HL-60 (cell line): ENCODE data around the gene MMP28.

ENCODE experiments used
- DNase-seq, 2 experiments: peaks; one replicate each; pipeline ENCODE4 v3.0.0-alpha.2; 2010 to 2020; ENCODE audit warnings: low read depth in 1 of 2, low spot score in 1 of 2
- H3K27ac ChIP-seq: fragments of 250-450 bp; sonication (Bioruptor Pico); replicated peaks from 2 replicates; pipeline ENCODE4 v1.5.1; 2020; ENCODE audit warnings: mild to moderate bottlenecking, moderate library complexity
- H3K27me3 ChIP-seq: fragments of 250-450 bp; sonication (Bioruptor Pico); 2 replicates; pipeline ENCODE4 v1.5.1; 2021; ENCODE audit warnings: mild to moderate bottlenecking, moderate library complexity; ENCODE audit not compliant: insufficient read depth, poor library complexity, severe bottlenecking
- H3K4me3 ChIP-seq: replicated peaks from 2 replicates; pipeline ENCODE4 v1.5.1; 2011; ENCODE audit warnings: mild to moderate bottlenecking, control low read depth, low read length; ENCODE audit not compliant: insufficient read depth
- CTCF ChIP-seq: IDR thresholded peaks from one replicate; pipeline ENCODE4 v1.5.1; 2011; ENCODE audit warnings: low read length, control low read depth, inconsistent platforms; ENCODE audit not compliant: insufficient read depth
- GABPA ChIP-seq: IDR thresholded peaks from 2 replicates; pipeline ENCODE4 v1.6.1; 2012; ENCODE audit warnings: low read depth
- POLR2AphosphoS5 ChIP-seq: IDR thresholded peaks from 2 replicates; pipeline ENCODE4 v1.6.1; 2012; ENCODE audit warnings: low read depth
- REST ChIP-seq: IDR thresholded peaks from 2 replicates; pipeline ENCODE4 v1.6.1; 2012; ENCODE audit warnings: low read depth; ENCODE audit not compliant: insufficient replicate concordance
- SPI1 ChIP-seq: IDR thresholded peaks from 2 replicates; pipeline ENCODE4 v1.6.1; 2012; ENCODE audit warnings: low read depth, mild to moderate bottlenecking, borderline replicate concordance

MMP28 gene

GRCh38 chr17:35748979-35749378 lies 46.5 kb downstream of the MMP28 start:
- H3K4me3 ChIP-seq, result no peak overlapping the region
- no peak for DNase-seq
- TF ChIP-seq GABPA (no peak), POLR2AphosphoS5 (no peak), SPI1 (no peak), CTCF (no peak), REST (no peak)
- H3K27me3 ChIP-seq, result peaks cover 28% of the 10 kb centered on the region
- no peak overlapping the region for H3K27ac ChIP-seq

GRCh38 chr17:35748341-35748841 lies 47.0 kb downstream of the MMP28 start:
- TF ChIP-seq POLR2AphosphoS5 (no peak), CTCF (no peak), GABPA (no peak), SPI1 (no peak), REST (no peak)
- no peak for DNase-seq
- Histone ChIP-seq H3K27ac (no peak overlapping the region), H3K27me3 (peaks cover 28% of the 10 kb centered on the region), H3K4me3 (no peak overlapping the region)

- DNase-seq, result peak; percentile 47 to 65
- no peak for TF ChIP-seq GABPA
- TF ChIP-seq CTCF, result peak; percentile 68
- Histone ChIP-seq H3K27me3 (peaks cover 25% of the 10 kb centered on the region), H3K27ac (no peak overlapping the region), H3K4me3 (no peak overlapping the region)
Observed at GRCh38 chr17:35747540-35748017, 47.9 kb downstream of the MMP28 start.

- H3K27ac ChIP-seq, result no peak overlapping the region
- peaks cover 28% of the 10 kb centered on the region for H3K27me3 ChIP-seq
- no peak for DNase-seq
- no peak overlapping the region for H3K4me3 ChIP-seq
- TF ChIP-seq GABPA, result no peak
- no peak for TF ChIP-seq SPI1
- no peak for TF ChIP-seq POLR2AphosphoS5
- TF ChIP-seq CTCF, result no peak
- TF ChIP-seq REST, result no peak
Observed at GRCh38 chr17:35745749-35746320, 49.6 kb downstream of the MMP28 start.
